Measurements from ENCODE around the gene HAND1. TPM values are rescaled to one million over a fixed set of nuclear protein-coding genes. Genes with fewer than 3 reads are reported as not detected.

Gene HAND1
- not detected for total RNA-seq

- intact Hi-C loops (cut with DNase I): no loop called here
- H3K9me3 ChIP-seq: no peaks in the 10 kb centered on the region
- no peak for DNase-seq (ENCODE audit: extremely low spot score in 2 of 2)
Observed at GRCh38 chr5:154478224-154478565, at the start of gene HAND1. Gene HAND1, minus strand, starts transcription at chr5:154478227. Its CDS starts 219 bp downstream, at chr5:154478008.

GRCh38 chr5:154526231-154527226 is 48.5 kb upstream of the HAND1 start:
- Histone ChIP-seq H3K36me3 (no peaks in the 10 kb centered on the region), H3K4me1 (peaks cover 26% of the 10 kb centered on the region), H3K9me3 (no peaks in the 10 kb centered on the region), H3K27me3 (no peaks in the 10 kb centered on the region), H3K4me3 (no peak overlapping the region), H3K27ac (no peak overlapping the region)
- intact Hi-C loops (cut with DNase I): no loop called here
- TF ChIP-seq POLR2A (IDR thresholded peaks at IDR 0.05) (no peak), POLR2AphosphoS5 (IDR thresholded peaks at IDR 0.05; ENCODE audit: insufficient read depth in 1 of 2, low read depth in 1 of 2) (no peak), CTCF (IDR thresholded peaks at IDR 0.05) (no peak)
- DNase-seq (ENCODE audit: extremely low spot score in 2 of 2): no peak

More at GRCh38 chr5:154478224-154478565, at the start of gene HAND1:
- Histone ChIP-seq H3K27ac (no peak within 1 kb of the TSS), H3K4me1 (peaks cover 53% of the 10 kb centered on the region), H3K36me3 (no peaks in the 10 kb centered on the region), H3K4me3 (peak within 1 kb of the TSS; percentile 17 to 27), H3K27me3 (peaks cover 44% of the 10 kb centered on the region)
- TF ChIP-seq POLR2A (IDR thresholded peaks at IDR 0.05) (no peak), POLR2AphosphoS5 (IDR thresholded peaks at IDR 0.05; ENCODE audit: insufficient read depth in 1 of 2, low read depth in 1 of 2) (no peak), CTCF (IDR thresholded peaks at IDR 0.05) (no peak)

GRCh38 chr5:154524859-154525258 is 46.8 kb upstream of the HAND1 start:
- H3K27ac ChIP-seq: peak overlapping the region; percentile 69
- peaks cover 26% of the 10 kb centered on the region for H3K4me1 ChIP-seq
- no peaks in the 10 kb centered on the region for H3K27me3 ChIP-seq
- DNase-seq (ENCODE audit: extremely low spot score in 2 of 2): no peak
- TF ChIP-seq POLR2AphosphoS5 (IDR thresholded peaks at IDR 0.05; ENCODE audit: insufficient read depth in 1 of 2, low read depth in 1 of 2) (no peak), CTCF (IDR thresholded peaks at IDR 0.05) (no peak), POLR2A (IDR thresholded peaks at IDR 0.05) (no peak)
- no peaks in the 10 kb centered on the region for H3K36me3 ChIP-seq
- no peaks in the 10 kb centered on the region for H3K9me3 ChIP-seq
- no peak overlapping the region for H3K4me3 ChIP-seq
- intact Hi-C loops (cut with DNase I): no loop called here

- DNase-seq (ENCODE audit: extremely low spot score in 2 of 2): no peak
- Histone ChIP-seq H3K27ac (peak overlapping the region; percentile 69), H3K9me3 (no peaks in the 10 kb centered on the region), H3K36me3 (no peaks in the 10 kb centered on the region), H3K4me3 (no peak overlapping the region), H3K4me1 (peaks cover 26% of the 10 kb centered on the region), H3K27me3 (no peaks in the 10 kb centered on the region)
- intact Hi-C loops (cut with DNase I): no loop called here
- no peak for TF ChIP-seq CTCF (IDR thresholded peaks at IDR 0.05)
- TF ChIP-seq POLR2AphosphoS5 (IDR thresholded peaks at IDR 0.05; ENCODE audit: insufficient read depth in 1 of 2, low read depth in 1 of 2): no peak
- no peak for TF ChIP-seq POLR2A (IDR thresholded peaks at IDR 0.05)
Observed at GRCh38 chr5:154524181-154524580, 46.2 kb upstream of the HAND1 start.

- Histone ChIP-seq H3K4me3 (no peak overlapping the region), H3K27ac (peak overlapping the region; percentile 69), H3K4me1 (peaks cover 26% of the 10 kb centered on the region), H3K9me3 (no peaks in the 10 kb centered on the region), H3K36me3 (no peaks in the 10 kb centered on the region), H3K27me3 (no peaks in the 10 kb centered on the region)
- DNase-seq (ENCODE audit: extremely low spot score in 2 of 2): no peak
- intact Hi-C loops (cut with DNase I): no loop called here
- no peak for TF ChIP-seq POLR2A (IDR thresholded peaks at IDR 0.05)
- no peak for TF ChIP-seq POLR2AphosphoS5 (IDR thresholded peaks at IDR 0.05; ENCODE audit: insufficient read depth in 1 of 2, low read depth in 1 of 2)
- TF ChIP-seq CTCF (IDR thresholded peaks at IDR 0.05): no peak
Observed at GRCh38 chr5:154523709-154524108, 45.7 kb upstream of the HAND1 start.
